Measurements from ENCODE around the gene UEVLD. TPM values are rescaled to one million over a fixed set of nuclear protein-coding genes. Genes with fewer than 3 reads are reported as not detected.

Gene UEVLD
- total and polyA plus RNA-seq, 9 of the 15 experiments (the other 6 are each of a cell fraction or from before 2014, with no cell fraction given) = 4.7 to 12.6 (median 7.4) TPM

GRCh38 chr11:18526521-18527296 is 61.8 kb downstream of the UEVLD start, which contains the start of gene TSG101 (continued):
- TF ChIP-seq ZNF212 (CRISPR knock-in tag; IDR thresholded peaks at IDR 0.05) (no peak), ZNF57 (CRISPR knock-in tag; IDR thresholded peaks at IDR 0.05) (no peak), HNRNPL (IDR thresholded peaks at IDR 0.05; ENCODE audit: low read depth, low read length) (no peak), SOX6 (IDR thresholded peaks at IDR 0.05) (no peak), MED1 (CRISPR knock-in tag; IDR thresholded peaks at IDR 0.05; ENCODE audit: borderline replicate concordance) (no peak), ZBTB8A (IDR thresholded peaks at IDR 0.05; ENCODE audit: partially characterized antibody) (no peak), E2F8 (IDR thresholded peaks at IDR 0.05; ENCODE audit: low read depth, partially characterized antibody) (peak; percentile 95), SNIP1 (IDR thresholded peaks at IDR 0.05; ENCODE audit: low read depth) (no peak), NR2C1 (IDR thresholded peaks at IDR 0.05) (peak; percentile 72; the same call in 1 of the 2 replicates), NR2C1 (tag; IDR thresholded peaks at IDR 0.05) (peak; percentile 47; the same call in 1 of the 2 replicates), THAP12 (CRISPR knock-in tag; IDR thresholded peaks at IDR 0.05) (peak; percentile 60; the same call in 1 of the 2 replicates), ASH1L (IDR thresholded peaks at IDR 0.05; ENCODE audit: borderline replicate concordance, low read depth, partially characterized antibody) (no peak), RHOXF2B (CRISPR knock-in tag; conservative IDR thresholded peaks at IDR 0.05) (no peak), GTF2E2 (tag; IDR thresholded peaks at IDR 0.05) (peak; percentile 94), ZNF592 (IDR thresholded peaks at IDR 0.05) (no peak), DNMT1 (IDR thresholded peaks at IDR 0.05) (no peak), C11orf30 (IDR thresholded peaks at IDR 0.05; ENCODE audit: low read depth) (peak; percentile 95), ZBTB26 (CRISPR knock-in tag; IDR thresholded peaks at IDR 0.05) (0 out of 2 replicates have a peak, but pooled peaks have one; percentile 8)
